Esophagus squamous epithelium (tissue), 4 donors: ENCODE measurements around the gene ABCC1.

Source experiments
- CTCF ChIP-seq, 6 experiments: fragments of 450-650 bp in 4 of 6; fragments of 200-600 bp in 2 of 6; sonication (generic) in 2 of 6; IDR thresholded peaks; one replicate each; pipeline ENCODE4 v1.5.1; 2016 to 2019; ENCODE audit warnings: antibody characterized with exemption in 6 of 6, mild to moderate bottlenecking in 4 of 6, moderate library complexity in 4 of 6
- POLR2A ChIP-seq, 4 donors: fragments of 450-650 bp; IDR thresholded peaks; one replicate each; pipeline ENCODE4 v1.6.1; 2017; ENCODE audit warnings: antibody characterized with exemption in 4 of 4, mild to moderate bottlenecking in 4 of 4, moderate library complexity in 3 of 4

GRCh38 chr16:15928261-15929104 is 20.9 kb upstream of the ABCC1 start:
- TF ChIP-seq CTCF (IDR thresholded peaks at IDR 0.05) (no peak), POLR2A (IDR thresholded peaks at IDR 0.05) (no peak)
